T follicular helper cell (primary cell): Measurements from ENCODE around the gene DTX1.
A peak's percentile ranks its signal among the peaks of the same experiment; 100 is the strongest.

Source experiments
- DNase-seq: peaks from one replicate; pipeline ENCODE4 v3.0.0-alpha.2; 2020; ENCODE audit warnings: low read depth
- total RNA-seq, 2 experiments: gene quantifications; one replicate each; lab custom pipeline; 2026; lab: John Stamatoyannopoulos, UW

DTX1 gene
- 3.6 to 7.1 reads per million in 2 experiments for total RNA-seq

GRCh38 chr12:113056631-113057488 lies at the start of gene DTX1:
DTX1 (plus strand) TSS chr12:113056730; CDS start chr12:113058193, 1,463 bp downstream.
- DNase-seq = peak; percentile 20

GRCh38 chr12:113007166-113007565 lies 49.4 kb upstream of the DTX1 start:
- no peak for DNase-seq

GRCh38 chr12:113010701-113011100 lies 45.8 kb upstream of the DTX1 start:
- DNase-seq = no peak

GRCh38 chr12:113014565-113014964 lies 42.0 kb upstream of the DTX1 start:
- no peak for DNase-seq

- DNase-seq = no peak
Observed at GRCh38 chr12:113016796-113017195, 39.7 kb upstream of the DTX1 start.

GRCh38 chr12:113019025-113019424 lies 37.5 kb upstream of the DTX1 start:
- DNase-seq = no peak

- no peak for DNase-seq
Observed at GRCh38 chr12:113021500-113021899, 35.0 kb upstream of the DTX1 start.

GRCh38 chr12:113022563-113023297 lies 33.8 kb upstream of the DTX1 start:
- no peak for DNase-seq

- no peak for DNase-seq
Observed at GRCh38 chr12:113027726-113028125, 28.8 kb upstream of the DTX1 start.

GRCh38 chr12:113030875-113031525 lies 25.5 kb upstream of the DTX1 start:
- DNase-seq = no peak

- no peak for DNase-seq
Observed at GRCh38 chr12:113039911-113040445, 16.6 kb upstream of the DTX1 start.

- DNase-seq = no peak
Observed at GRCh38 chr12:113040722-113041171, 15.8 kb upstream of the DTX1 start.

GRCh38 chr12:113041560-113041959 lies 15.0 kb upstream of the DTX1 start:
- DNase-seq = no peak

GRCh38 chr12:113043240-113043639 lies 13.3 kb upstream of the DTX1 start:
- DNase-seq = no peak

GRCh38 chr12:113044516-113044915 lies 12.0 kb upstream of the DTX1 start:
- no peak for DNase-seq

GRCh38 chr12:113048716-113049127 lies 7.8 kb upstream of the DTX1 start:
- DNase-seq = peak; percentile 48

- DNase-seq = no peak
Observed at GRCh38 chr12:113049976-113050742, 6.4 kb upstream of the DTX1 start.

- no peak for DNase-seq
Observed at GRCh38 chr12:113050795-113051194, 5.7 kb upstream of the DTX1 start.

GRCh38 chr12:113051759-113052158 lies 4.8 kb upstream of the DTX1 start:
- DNase-seq = no peak

GRCh38 chr12:113052326-113052725 lies 4.2 kb upstream of the DTX1 start:
- no peak for DNase-seq

GRCh38 chr12:113054948-113055486 lies 1.5 kb upstream of the DTX1 start:
- DNase-seq = no peak
